22Rv1 (cell line): ENCODE measurements around the gene GNAT2.

Source experiments
- CTCF ChIP-seq: fragments of 450-650 bp; IDR thresholded peaks from 2 replicates; pipeline ENCODE4 v1.5.1; 2017; ENCODE audit warnings: mild to moderate bottlenecking
- ZFX ChIP-seq: fragments of 450-650 bp; IDR thresholded peaks from 2 replicates; pipeline ENCODE4 v1.6.1; 2017; ENCODE audit warnings: antibody characterized with exemption, borderline replicate concordance

- TF ChIP-seq CTCF (no peak), ZFX (no peak)
These were observed 14.0 kb downstream of the GNAT2 start for GRCh38 chr1:109605381-109605780.
